Neural crest cell (in vitro differentiated cells): Measurements from ENCODE around the gene TCEA3. TPM values are rescaled to one million over a fixed set of nuclear protein-coding genes. Genes with fewer than 3 reads are reported as not detected.

Experiments used
- DNase-seq: peaks from one replicate; pipeline ENCODE4 v3.0.0; 2021; ENCODE audit warnings: low read depth, mixed read lengths, low spot score
- H3K27ac Mint-ChIP-seq: one replicate; pipeline ENCODE4 v1.8.0; 2021; ENCODE audit warnings: mild to moderate bottlenecking, mixed read lengths; ENCODE audit not compliant: unreplicated experiment
- H3K27me3 Mint-ChIP-seq: 2 replicates; pipeline ENCODE4 v1.8.0; 2021; ENCODE audit warnings: low read depth, mild to moderate bottlenecking, mixed read lengths
- H3K36me3 Mint-ChIP-seq: 2 replicates; pipeline ENCODE4 v1.8.0; 2021; ENCODE audit warnings: low read depth, mild to moderate bottlenecking, mixed read lengths
- H3K4me1 Mint-ChIP-seq: 2 replicates; pipeline ENCODE4 v1.8.0; 2021; ENCODE audit warnings: mixed read lengths
- H3K4me3 Mint-ChIP-seq: one replicate; pipeline ENCODE4 v1.8.0; 2021; ENCODE audit warnings: mild to moderate bottlenecking, mixed read lengths
- H3K9me3 Mint-ChIP-seq: 2 replicates; pipeline ENCODE4 v1.8.0; 2021; ENCODE audit warnings: mixed read lengths
- total RNA-seq: library from RNA; stranded (reverse); gene quantifications from 2 replicates; pipeline ENCODE4 v1.2.1, GENCODE V29; 2021
- TF ChIP-seq, protein P1 (sequence below): fragments of 200-600 bp; sonication (generic); conservative IDR thresholded peaks from 2 replicates; pipeline ENCODE4 v1.5.0; 2021; ENCODE audit warnings: antibody characterized with exemption, mild to moderate bottlenecking

The TCEA3 gene
- total RNA-seq, 1 donor from 2014 or later, result 1.5 TPM

DNA sequence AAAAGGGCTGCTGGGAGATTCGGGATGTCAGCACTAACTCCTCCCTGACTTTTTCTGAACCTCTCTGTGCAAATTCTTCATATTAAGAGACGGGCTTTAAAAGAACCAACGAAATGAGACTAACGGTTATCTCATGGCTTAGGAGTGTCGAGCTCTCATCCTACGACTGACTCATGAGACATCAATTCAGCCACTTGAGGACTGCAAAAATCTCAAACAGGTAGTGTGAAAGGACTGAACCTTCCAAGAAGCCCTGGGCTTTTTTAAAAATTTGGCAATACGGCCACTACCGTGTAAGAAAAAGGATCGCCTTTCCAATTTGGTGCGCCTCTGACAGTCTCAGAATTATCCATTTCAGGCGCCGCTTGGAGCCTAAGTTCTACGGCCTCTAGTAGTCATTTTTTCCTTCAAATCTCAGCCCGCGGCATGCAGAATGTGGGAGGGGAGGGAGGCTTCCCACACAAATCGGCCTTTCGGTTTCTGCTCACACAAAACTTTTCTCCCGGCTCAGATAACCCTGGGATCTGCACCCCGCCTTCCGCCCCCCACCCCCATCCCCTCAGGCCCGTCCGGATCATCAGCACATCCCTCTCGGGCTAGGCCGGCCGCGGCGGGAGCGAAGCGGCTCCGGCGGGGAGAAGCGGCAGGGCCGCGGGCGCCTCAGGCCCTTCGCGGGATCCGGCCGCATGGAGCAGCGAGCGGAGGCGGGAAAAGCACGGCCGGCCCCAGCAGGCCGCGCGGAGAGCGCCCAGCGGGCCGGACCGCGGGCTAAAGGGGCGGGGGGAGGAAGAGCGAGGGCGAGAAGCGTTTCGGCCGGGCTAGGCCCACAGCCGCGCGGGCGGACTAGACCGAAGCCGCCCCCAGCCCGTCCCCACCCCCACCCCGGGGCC, 81.1 kb downstream of the TCEA3 start:
- DNase-seq, result peak; percentile 31
- peaks cover 52% of the 10 kb centered on the region for H3K4me1 Mint-ChIP-seq
- TF ChIP-seq, protein P1, sequence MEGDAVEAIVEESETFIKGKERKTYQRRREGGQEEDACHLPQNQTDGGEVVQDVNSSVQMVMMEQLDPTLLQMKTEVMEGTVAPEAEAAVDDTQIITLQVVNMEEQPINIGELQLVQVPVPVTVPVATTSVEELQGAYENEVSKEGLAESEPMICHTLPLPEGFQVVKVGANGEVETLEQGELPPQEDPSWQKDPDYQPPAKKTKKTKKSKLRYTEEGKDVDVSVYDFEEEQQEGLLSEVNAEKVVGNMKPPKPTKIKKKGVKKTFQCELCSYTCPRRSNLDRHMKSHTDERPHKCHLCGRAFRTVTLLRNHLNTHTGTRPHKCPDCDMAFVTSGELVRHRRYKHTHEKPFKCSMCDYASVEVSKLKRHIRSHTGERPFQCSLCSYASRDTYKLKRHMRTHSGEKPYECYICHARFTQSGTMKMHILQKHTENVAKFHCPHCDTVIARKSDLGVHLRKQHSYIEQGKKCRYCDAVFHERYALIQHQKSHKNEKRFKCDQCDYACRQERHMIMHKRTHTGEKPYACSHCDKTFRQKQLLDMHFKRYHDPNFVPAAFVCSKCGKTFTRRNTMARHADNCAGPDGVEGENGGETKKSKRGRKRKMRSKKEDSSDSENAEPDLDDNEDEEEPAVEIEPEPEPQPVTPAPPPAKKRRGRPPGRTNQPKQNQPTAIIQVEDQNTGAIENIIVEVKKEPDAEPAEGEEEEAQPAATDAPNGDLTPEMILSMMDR, result no peak
- peak overlapping the region; percentile 90 for H3K4me3 Mint-ChIP-seq
- peaks cover 8% of the 10 kb centered on the region for H3K36me3 Mint-ChIP-seq
- H3K9me3 Mint-ChIP-seq, result no peaks in the 10 kb centered on the region
- no peaks in the 10 kb centered on the region for H3K27me3 Mint-ChIP-seq
- H3K27ac Mint-ChIP-seq, result peak overlapping the region; percentile 98

DNA sequence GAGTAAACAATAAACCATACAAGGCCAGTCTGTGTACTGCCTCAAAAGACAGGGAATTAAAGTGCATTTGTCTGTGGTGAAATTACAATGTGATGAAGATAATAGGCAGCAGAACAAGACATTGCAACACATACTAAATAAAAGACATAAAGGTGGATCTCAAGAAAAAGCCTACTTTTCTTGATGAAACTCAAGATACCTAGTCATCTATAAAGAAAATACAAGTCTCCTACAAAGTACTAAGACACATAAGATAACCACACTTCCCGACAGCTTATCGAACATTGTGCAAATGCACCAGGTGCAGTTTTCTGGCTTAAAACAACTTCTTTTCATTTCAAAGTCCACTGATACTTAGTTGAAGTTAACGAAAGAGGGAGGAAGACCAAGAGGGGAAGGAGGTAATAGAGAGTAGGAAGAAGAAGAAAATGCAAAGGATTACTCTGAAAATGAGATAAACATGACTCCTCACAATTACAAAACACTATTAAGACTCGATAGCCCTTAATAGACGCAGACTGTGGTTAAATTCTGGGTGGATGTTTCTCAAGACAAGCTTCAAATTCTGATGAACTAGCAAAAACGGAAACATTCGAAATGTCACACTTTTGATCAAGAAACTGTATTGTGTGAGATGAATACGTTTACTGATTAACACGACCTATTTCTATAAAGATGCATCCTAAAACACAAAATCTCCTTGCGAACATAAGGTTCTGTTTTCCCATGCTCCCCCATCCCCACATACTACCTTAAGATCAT, 82.4 kb downstream of the TCEA3 start:
- TF ChIP-seq, protein P1, result no peak
- peaks cover 15% of the 10 kb centered on the region for H3K36me3 Mint-ChIP-seq
- H3K4me1 Mint-ChIP-seq, result peaks cover 56% of the 10 kb centered on the region
- H3K4me3 Mint-ChIP-seq, result peak overlapping the region; percentile 90
- DNase-seq, result no peak
- H3K27me3 Mint-ChIP-seq, result no peaks in the 10 kb centered on the region
- peak overlapping the region; percentile 44 for H3K27ac Mint-ChIP-seq
- no peaks in the 10 kb centered on the region for H3K9me3 Mint-ChIP-seq

DNA sequence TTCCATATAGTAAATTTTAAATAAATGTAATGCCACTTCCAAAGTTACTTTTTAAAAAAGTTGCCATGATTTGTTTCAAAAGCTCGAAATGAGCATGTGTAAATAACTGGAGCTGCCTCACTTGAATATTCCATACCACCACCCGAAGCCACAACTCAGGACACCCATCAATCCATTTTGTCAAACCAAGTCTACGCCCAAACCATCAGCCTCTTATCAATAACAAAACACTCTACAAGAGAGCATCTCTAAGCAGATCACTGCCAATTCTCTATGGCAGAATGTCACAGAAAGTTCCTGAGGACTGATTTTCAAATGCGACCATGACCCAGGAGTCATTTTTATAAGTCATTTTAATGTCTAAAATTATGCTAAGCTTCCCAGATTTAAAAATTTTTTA, 84.9 kb downstream of the TCEA3 start:
- Mint-ChIP-seq H3K36me3 (peaks cover 22% of the 10 kb centered on the region), H3K9me3 (no peaks in the 10 kb centered on the region), H3K4me3 (peak overlapping the region; percentile 90), H3K4me1 (peaks cover 57% of the 10 kb centered on the region), H3K27ac (peak overlapping the region; percentile 2), H3K27me3 (no peaks in the 10 kb centered on the region)
- TF ChIP-seq, protein P1, result no peak
- DNase-seq, result no peak

DNA sequence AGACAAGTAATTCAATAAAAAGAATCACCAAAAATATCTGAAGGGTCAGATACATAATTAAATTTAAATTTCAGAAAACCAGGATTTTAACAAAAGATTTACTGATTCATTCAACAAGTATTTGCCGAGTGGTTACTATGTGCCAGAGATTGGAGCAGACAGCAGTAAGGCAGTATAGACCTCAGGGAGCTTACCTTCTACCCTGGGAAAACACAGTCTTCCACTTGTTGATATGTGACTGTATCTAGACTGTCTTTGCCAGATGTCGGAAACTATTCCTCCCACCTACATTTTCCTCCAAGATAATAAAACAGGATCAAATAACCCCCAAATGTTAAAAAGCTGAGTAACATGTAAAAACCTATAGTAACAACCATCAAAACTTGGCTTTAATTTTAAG, 86.7 kb downstream of the TCEA3 start:
- TF ChIP-seq, protein P1, result no peak
- Mint-ChIP-seq H3K9me3 (no peaks in the 10 kb centered on the region), H3K27ac (no peak overlapping the region), H3K27me3 (no peaks in the 10 kb centered on the region), H3K4me3 (no peak overlapping the region), H3K4me1 (peaks cover 55% of the 10 kb centered on the region), H3K36me3 (peaks cover 32% of the 10 kb centered on the region)
- no peak for DNase-seq

DNA sequence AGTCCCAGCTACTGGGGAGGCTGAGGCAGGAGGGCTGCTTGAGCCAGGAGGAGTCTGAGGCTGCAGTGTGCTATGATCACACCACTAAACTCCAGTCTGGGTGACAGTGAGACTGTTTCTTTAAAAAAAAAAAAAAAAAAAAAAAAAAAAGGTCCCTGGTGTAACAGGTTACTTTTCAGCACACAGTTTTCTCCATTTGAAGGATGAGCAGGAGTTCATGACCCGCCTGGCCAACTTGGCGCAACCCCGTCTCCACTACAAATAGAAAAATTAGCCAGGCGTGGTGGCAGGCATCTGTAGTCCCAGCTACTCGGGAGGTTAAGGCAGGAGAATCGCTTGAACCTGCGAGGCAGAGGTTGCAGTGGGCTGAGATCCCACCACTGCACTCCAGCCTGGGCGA, 92.8 kb downstream of the TCEA3 start:
- no peaks in the 10 kb centered on the region for H3K27me3 Mint-ChIP-seq
- H3K9me3 Mint-ChIP-seq, result no peaks in the 10 kb centered on the region
- no peak overlapping the region for H3K4me3 Mint-ChIP-seq
- no peak for DNase-seq
- peaks cover 37% of the 10 kb centered on the region for H3K36me3 Mint-ChIP-seq
- peaks cover 4% of the 10 kb centered on the region for H3K4me1 Mint-ChIP-seq
- TF ChIP-seq, protein P1, result no peak
- no peak overlapping the region for H3K27ac Mint-ChIP-seq

Other genes with a start within 250 kb of the TCEA3 start
- not detected in 2 replicates for gene HTR1D, start 207.2 kb downstream of the TCEA3 start, total RNA-seq
- gene HNRNPR, start 80.5 kb downstream of the TCEA3 start, total RNA-seq, result 293 and 305 TPM in 2 replicates
- gene ZNF436, start 54.9 kb downstream of the TCEA3 start, total RNA-seq, result 9.2 and 10.0 TPM in 2 replicates
- 45.5 and 45.8 TPM in 2 replicates for gene ASAP3, start 59.4 kb upstream of the TCEA3 start, total RNA-seq
- 23.5 and 23.7 TPM in 2 replicates for gene E2F2, start 106.5 kb upstream of the TCEA3 start, total RNA-seq
- gene ID3, start 134.8 kb upstream of the TCEA3 start, total RNA-seq, result 36.2 and 40.9 TPM in 2 replicates